Gastrocnemius medialis (tissue), 4 donors: Measurements from ENCODE around the gene C14orf132.

Source experiments
- POLR2A ChIP-seq, 2 donors: fragments of 450-650 bp; IDR thresholded peaks; one replicate each; pipeline ENCODE4 v1.6.1; 2017; ENCODE audit warnings: antibody characterized with exemption in 2 of 2, mild to moderate bottlenecking in 2 of 2, moderate library complexity in 2 of 2
- TF ChIP-seq, protein P1 (sequence below), 5 experiments: fragments of 450-650 bp in 3 of 5; fragments of 200-600 bp in 2 of 5; sonication (generic) in 2 of 5; IDR thresholded peaks in 4 of 5; conservative IDR thresholded peaks in 1 of 5; 1 replicate in 4 of 5; 2 replicates in 1 of 5; pipeline ENCODE4 v1.5.1; 2016 to 2019; ENCODE audit warnings: antibody characterized with exemption in 5 of 5, mild to moderate bottlenecking in 3 of 5, moderate library complexity in 3 of 5

DNA sequence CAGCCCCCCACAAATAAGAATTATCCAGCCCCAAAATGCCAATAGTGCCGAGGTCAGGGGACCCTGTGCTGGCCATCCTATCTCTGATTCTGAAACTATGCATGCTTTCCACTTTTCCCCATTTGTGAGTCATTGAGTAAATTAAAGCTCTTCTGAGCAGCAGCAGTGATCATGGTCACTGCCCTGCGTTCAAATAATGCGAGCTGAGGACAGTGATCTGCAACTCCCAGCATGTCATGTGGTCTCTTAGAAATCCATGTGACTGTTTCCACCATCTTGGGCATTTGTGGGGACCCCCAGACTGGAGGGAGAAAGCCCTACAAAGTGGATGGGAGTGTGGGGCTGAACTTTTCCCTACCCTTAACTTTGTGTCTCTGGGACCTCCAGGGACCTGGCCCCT is 53.8 kb downstream of the C14orf132 start:
- TF ChIP-seq, protein P1, sequence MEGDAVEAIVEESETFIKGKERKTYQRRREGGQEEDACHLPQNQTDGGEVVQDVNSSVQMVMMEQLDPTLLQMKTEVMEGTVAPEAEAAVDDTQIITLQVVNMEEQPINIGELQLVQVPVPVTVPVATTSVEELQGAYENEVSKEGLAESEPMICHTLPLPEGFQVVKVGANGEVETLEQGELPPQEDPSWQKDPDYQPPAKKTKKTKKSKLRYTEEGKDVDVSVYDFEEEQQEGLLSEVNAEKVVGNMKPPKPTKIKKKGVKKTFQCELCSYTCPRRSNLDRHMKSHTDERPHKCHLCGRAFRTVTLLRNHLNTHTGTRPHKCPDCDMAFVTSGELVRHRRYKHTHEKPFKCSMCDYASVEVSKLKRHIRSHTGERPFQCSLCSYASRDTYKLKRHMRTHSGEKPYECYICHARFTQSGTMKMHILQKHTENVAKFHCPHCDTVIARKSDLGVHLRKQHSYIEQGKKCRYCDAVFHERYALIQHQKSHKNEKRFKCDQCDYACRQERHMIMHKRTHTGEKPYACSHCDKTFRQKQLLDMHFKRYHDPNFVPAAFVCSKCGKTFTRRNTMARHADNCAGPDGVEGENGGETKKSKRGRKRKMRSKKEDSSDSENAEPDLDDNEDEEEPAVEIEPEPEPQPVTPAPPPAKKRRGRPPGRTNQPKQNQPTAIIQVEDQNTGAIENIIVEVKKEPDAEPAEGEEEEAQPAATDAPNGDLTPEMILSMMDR (IDR thresholded peaks at IDR 0.05 in 4 of 5, conservative IDR thresholded peaks at IDR 0.05 in 1 of 5), result no peak
- no peak for TF ChIP-seq POLR2A (IDR thresholded peaks at IDR 0.05)
